Hepatocyte (in vitro differentiated cells): Measurements from ENCODE around the gene LINC01488.

Experiments
- EZH2 ChIP-seq: fragments of 200-600 bp; sonication (generic); IDR thresholded peaks from 2 replicates; pipeline ENCODE4 v1.6.1; 2016; ENCODE audit warnings: antibody characterized with exemption, mild to moderate bottlenecking, borderline replicate concordance
- EZH2phosphoT487 ChIP-seq: fragments of 200-600 bp; sonication (generic); IDR thresholded peaks from one replicate; pipeline ENCODE4 v1.6.1; 2018; ENCODE audit warnings: antibody characterized with exemption, mild to moderate bottlenecking, low read depth, moderate library complexity; ENCODE audit not compliant: unreplicated experiment, severe bottlenecking
- TF ChIP-seq, protein P1 (sequence below): fragments of 200-600 bp; sonication (generic); IDR thresholded peaks from 2 replicates; pipeline ENCODE4 v1.5.1; 2016; ENCODE audit warnings: antibody characterized with exemption, mild to moderate bottlenecking; ENCODE audit not compliant: poor library complexity

GRCh38 chr11:69465236-69466000 lies 16.0 kb upstream of the LINC01488 start:
- TF ChIP-seq, protein P1, sequence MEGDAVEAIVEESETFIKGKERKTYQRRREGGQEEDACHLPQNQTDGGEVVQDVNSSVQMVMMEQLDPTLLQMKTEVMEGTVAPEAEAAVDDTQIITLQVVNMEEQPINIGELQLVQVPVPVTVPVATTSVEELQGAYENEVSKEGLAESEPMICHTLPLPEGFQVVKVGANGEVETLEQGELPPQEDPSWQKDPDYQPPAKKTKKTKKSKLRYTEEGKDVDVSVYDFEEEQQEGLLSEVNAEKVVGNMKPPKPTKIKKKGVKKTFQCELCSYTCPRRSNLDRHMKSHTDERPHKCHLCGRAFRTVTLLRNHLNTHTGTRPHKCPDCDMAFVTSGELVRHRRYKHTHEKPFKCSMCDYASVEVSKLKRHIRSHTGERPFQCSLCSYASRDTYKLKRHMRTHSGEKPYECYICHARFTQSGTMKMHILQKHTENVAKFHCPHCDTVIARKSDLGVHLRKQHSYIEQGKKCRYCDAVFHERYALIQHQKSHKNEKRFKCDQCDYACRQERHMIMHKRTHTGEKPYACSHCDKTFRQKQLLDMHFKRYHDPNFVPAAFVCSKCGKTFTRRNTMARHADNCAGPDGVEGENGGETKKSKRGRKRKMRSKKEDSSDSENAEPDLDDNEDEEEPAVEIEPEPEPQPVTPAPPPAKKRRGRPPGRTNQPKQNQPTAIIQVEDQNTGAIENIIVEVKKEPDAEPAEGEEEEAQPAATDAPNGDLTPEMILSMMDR = no peak
- no peak for TF ChIP-seq EZH2phosphoT487
- TF ChIP-seq EZH2 = no peak
